Karpas-422 (cell line): ENCODE data around the gene APRT. TPM values are rescaled to one million over a fixed set of nuclear protein-coding genes. Genes with fewer than 3 reads are reported as not detected.
A peak's percentile ranks its signal among the peaks of the same experiment; 100 is the strongest.

ENCODE experiments used
- DNase-seq: peaks from one replicate; pipeline ENCODE4 v3.0.0-alpha.2; 2015
- H2AFZ ChIP-seq: fragments of 200-600 bp; sonication (generic); 2 replicates; pipeline ENCODE4 v1.6.1; 2014; ENCODE audit warnings: antibody characterized with exemption, low read length, mixed read lengths
- H3K27ac ChIP-seq: fragments of 200-600 bp; sonication (generic); 2 replicates; pipeline ENCODE4 v1.5.1; 2014; ENCODE audit warnings: mild to moderate bottlenecking, low read length, moderate library complexity
- H3K27me3 ChIP-seq: fragments of 200-600 bp; sonication (generic); 2 replicates; pipeline ENCODE4 v1.6.1; 2014; ENCODE audit warnings: low read length, mixed read lengths
- H3K36me3 ChIP-seq: fragments of 200-600 bp; sonication (generic); 2 replicates; pipeline ENCODE4 v1.6.1; 2014; ENCODE audit warnings: low read length, mixed read lengths; ENCODE audit not compliant: insufficient read depth
- H3K4me1 ChIP-seq: fragments of 200-600 bp; sonication (generic); 2 replicates; pipeline ENCODE4 v1.6.1; 2014; ENCODE audit warnings: mild to moderate bottlenecking, low read length, mixed read lengths
- H3K4me2 ChIP-seq: fragments of 200-600 bp; sonication (generic); 2 replicates; pipeline ENCODE4 v1.6.1; 2014; ENCODE audit warnings: low read length, low read depth, mild to moderate bottlenecking; ENCODE audit not compliant: poor library complexity, severe bottlenecking
- H3K4me3 ChIP-seq: fragments of 200-600 bp; sonication (generic); 2 replicates; pipeline ENCODE4 v1.5.1; 2014; ENCODE audit warnings: mild to moderate bottlenecking, antibody characterized with exemption, low read length, mixed read lengths
- H3K79me2 ChIP-seq: fragments of 200-600 bp; sonication (generic); 2 replicates; pipeline ENCODE4 v1.6.1; 2014; ENCODE audit warnings: mild to moderate bottlenecking, low read length, mixed read lengths
- H3K9ac ChIP-seq: fragments of 200-600 bp; sonication (generic); 2 replicates; pipeline ENCODE4 v1.6.0; 2014; ENCODE audit warnings: low read length
- H3K9me2 ChIP-seq: fragments of 200-600 bp; sonication (generic), shearing (Covaris generic); replicated peaks from 2 replicates; pipeline ENCODE4 v1.6.0; 2014; ENCODE audit warnings: mild to moderate bottlenecking, low read length, moderate library complexity; ENCODE audit not compliant: insufficient read depth
- H3K9me3 ChIP-seq: fragments of 300-700, 200-600 bp; sonication (generic); 2 replicates; pipeline ENCODE4 v1.6.1; 2014; ENCODE audit warnings: low read length, mixed read lengths
- H4K20me1 ChIP-seq: fragments of 200-600 bp; sonication (generic); 2 replicates; pipeline ENCODE4 v1.6.1; 2014; ENCODE audit warnings: mild to moderate bottlenecking, antibody characterized with exemption, low read length, low read depth; ENCODE audit not compliant: insufficient read depth
- total RNA-seq: library from RNA; depleted of rRNA; stranded (reverse); fragments of >200 nt; shearing (Covaris generic); gene quantifications from 2 replicates; pipeline ENCODE4 v1.2.3, GENCODE V29; 2014; ENCODE audit warnings: low replicate concordance

APRT gene
- total RNA-seq, 1 experiment from 2014 or later = 193 TPM

DNA sequence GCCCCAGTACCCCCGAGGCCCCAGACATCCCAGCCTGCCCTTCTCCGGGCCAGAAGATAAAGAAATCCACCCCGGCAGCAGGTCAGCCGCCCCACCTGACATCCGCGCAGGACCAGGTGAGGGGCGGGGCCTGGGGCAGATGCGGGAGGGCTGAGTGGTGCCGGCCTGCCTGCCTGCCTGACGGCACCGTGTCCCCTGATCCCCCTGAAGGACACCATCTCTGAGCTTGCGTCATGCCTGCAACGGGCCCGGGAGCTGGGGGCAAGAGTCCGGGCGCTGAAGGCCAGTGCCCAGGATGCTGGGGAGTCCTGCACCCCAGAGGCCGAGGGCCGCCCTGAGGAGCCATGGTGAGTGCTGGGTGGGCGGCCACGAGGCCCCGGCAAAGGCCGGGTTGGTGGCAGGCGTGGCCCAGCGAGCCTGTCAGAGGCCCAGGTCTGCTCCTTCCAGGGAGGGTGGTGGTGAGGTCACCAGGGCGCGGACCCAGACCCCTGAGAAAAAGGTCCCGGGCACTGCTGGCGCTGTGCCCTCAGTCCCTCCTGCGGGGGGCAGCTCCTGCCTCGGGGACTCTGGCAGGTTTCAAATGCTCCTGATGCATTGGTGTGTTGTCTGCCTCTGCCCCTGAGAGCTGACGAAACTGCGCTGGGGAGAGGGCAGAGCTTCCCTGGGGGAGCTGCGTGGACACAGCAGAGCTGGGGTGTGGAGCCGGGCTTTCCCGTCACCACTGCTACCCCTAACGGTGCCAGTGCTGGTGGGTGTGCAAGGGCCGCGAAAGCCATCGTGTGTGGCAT lies 7.0 kb downstream of the APRT start:
- H3K9ac ChIP-seq = peak overlapping the region; percentile 98
- peak overlapping the region; percentile 99 for H3K4me3 ChIP-seq

DNA sequence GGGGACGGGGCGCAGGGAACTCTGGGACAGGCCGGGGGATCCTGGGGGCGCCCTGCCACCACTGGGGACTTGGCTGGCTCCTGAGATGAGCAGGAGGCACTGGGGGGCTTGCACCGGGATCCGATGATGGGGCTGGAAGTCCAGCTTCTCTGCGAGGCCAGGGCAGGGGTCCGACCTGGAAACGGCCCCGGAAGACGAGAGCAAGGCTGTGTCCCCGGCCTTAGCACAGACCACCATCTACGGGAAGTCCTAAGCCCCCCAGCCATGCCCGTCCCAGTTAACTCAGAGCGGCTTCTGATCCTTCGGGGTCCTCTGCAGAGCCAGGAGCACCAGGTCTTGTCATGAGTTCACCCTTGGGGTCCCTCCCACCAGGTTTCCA lies 7.6 kb downstream of the APRT start:
- Histone ChIP-seq H4K20me1 (0 out of 2 replicates have a peak, but pooled peaks cover 16% of the 10 kb centered on the region), H3K4me1 (peaks cover 28% of the 10 kb centered on the region), H3K79me2 (peaks cover 21% of the 10 kb centered on the region), H3K4me2 (peak overlapping the region; percentile 97), H3K27me3 (no peaks in the 10 kb centered on the region), H3K27ac (peak overlapping the region; percentile 79), H3K4me3 (peak overlapping the region; percentile 99), H3K9me2 (no peaks in the 10 kb centered on the region), H3K9ac (peak overlapping the region; percentile 98), H3K9me3 (no peaks in the 10 kb centered on the region), H2AFZ (no peak overlapping the region), H3K36me3 (peaks cover 10% of the 10 kb centered on the region; the same call in 1 of the 2 replicates)
- peak; percentile 57 for DNase-seq

More for the DNA sequence above, 7.0 kb downstream of the APRT start:
- H4K20me1 ChIP-seq = peaks cover 20% of the 10 kb centered on the region; the same call in 1 of the 2 replicates
- no peaks in the 10 kb centered on the region for H3K27me3 ChIP-seq
- H2AFZ ChIP-seq = no peak overlapping the region
- H3K9me2 ChIP-seq = no peaks in the 10 kb centered on the region
- H3K9me3 ChIP-seq = no peaks in the 10 kb centered on the region
- peaks cover 32% of the 10 kb centered on the region for H3K4me1 ChIP-seq
- H3K36me3 ChIP-seq = peaks cover 16% of the 10 kb centered on the region; the same call in 1 of the 2 replicates
- H3K4me2 ChIP-seq = peak overlapping the region; percentile 97
- H3K27ac ChIP-seq = peak overlapping the region; percentile 79
- H3K79me2 ChIP-seq = peaks cover 25% of the 10 kb centered on the region
- DNase-seq = peak; percentile 82

DNA sequence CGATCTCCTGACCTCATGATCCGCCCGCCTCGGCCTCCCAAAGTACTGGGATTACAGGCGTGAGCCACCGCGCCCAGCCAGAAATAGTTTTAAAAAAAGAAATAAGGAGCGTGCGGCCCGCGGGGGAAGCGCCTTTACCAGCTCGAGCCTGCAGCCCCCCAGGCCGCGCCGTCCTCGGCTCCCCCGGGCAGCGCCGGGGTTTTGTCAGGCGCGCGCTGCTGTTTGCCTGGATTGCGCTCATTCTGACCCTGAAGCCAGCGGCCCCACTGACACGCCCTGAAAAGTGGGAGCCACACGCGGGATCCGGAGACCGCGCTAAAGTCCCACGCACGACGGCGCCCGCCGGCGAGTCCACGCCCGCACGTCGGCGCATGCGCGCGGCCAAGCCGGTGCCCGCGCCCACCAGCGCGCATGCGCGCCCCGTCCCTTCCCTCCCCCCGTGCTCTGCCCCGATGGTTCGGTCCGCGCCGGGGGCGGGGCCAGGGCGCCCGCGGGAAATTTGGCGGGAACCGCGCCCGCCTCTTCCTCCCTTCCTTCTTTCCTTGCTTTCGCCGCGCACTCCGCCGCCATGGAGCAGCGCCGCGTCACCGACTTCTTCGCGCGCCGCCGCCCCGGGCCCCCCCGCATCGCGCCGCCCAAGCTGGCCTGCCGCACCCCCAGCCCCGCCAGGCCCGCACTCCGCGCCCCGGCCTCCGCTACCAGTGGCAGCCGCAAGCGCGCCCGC lies 8.3 kb downstream of the APRT start, which contains the start of gene CDT1:
Gene CDT1, plus strand, starts transcription at position 526 of the 724 bp plus-strand sequence. Its CDS starts 43 bp downstream, at position 569.
- Histone ChIP-seq H3K9me3 (no peaks in the 10 kb centered on the region), H3K36me3 (peaks cover 7% of the 10 kb centered on the region; the same call in 1 of the 2 replicates), H3K4me2 (peak within 1 kb of the TSS; percentile 97), H3K27ac (peak within 1 kb of the TSS; percentile 79), H2AFZ (peak within 1 kb of the TSS; percentile 42; the same call in 1 of the 2 replicates), H3K4me1 (peaks cover 33% of the 10 kb centered on the region), H3K27me3 (no peaks in the 10 kb centered on the region), H3K9me2 (no peaks in the 10 kb centered on the region), H3K79me2 (peaks cover 21% of the 10 kb centered on the region), H4K20me1 (0 out of 2 replicates have a peak, but pooled peaks cover 16% of the 10 kb centered on the region), H3K4me3 (peak within 1 kb of the TSS; percentile 99), H3K9ac (peak within 1 kb of the TSS; percentile 98)
- DNase-seq = peak; percentile 93

DNA sequence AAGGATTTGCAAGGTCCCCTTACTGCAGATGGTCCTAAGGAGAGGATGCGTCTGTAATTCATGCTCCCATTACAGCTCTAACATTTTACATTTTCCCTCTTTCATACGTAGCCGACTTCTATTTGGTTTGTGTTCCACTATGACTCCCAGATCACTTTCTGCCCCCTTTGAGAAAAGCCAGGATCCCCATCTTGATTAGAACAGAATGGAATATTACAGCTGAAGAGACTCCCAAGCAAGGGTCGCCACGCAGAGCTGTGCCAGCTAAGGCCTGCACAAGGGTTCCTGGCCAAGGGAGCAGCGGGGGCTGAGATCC lies 11.5 kb downstream of the APRT start:
- Histone ChIP-seq H4K20me1 (0 out of 2 replicates have a peak, but pooled peaks cover 10% of the 10 kb centered on the region), H3K9me3 (no peaks in the 10 kb centered on the region), H3K27me3 (no peaks in the 10 kb centered on the region), H3K9ac (no peak overlapping the region), H3K36me3 (no peaks in the 10 kb centered on the region), H3K79me2 (peaks cover 15% of the 10 kb centered on the region), H3K27ac (no peak overlapping the region), H3K4me2 (no peak overlapping the region), H3K4me3 (no peak overlapping the region), H3K4me1 (peaks cover 30% of the 10 kb centered on the region), H3K9me2 (no peaks in the 10 kb centered on the region), H2AFZ (no peak overlapping the region)
- no peak for DNase-seq

DNA sequence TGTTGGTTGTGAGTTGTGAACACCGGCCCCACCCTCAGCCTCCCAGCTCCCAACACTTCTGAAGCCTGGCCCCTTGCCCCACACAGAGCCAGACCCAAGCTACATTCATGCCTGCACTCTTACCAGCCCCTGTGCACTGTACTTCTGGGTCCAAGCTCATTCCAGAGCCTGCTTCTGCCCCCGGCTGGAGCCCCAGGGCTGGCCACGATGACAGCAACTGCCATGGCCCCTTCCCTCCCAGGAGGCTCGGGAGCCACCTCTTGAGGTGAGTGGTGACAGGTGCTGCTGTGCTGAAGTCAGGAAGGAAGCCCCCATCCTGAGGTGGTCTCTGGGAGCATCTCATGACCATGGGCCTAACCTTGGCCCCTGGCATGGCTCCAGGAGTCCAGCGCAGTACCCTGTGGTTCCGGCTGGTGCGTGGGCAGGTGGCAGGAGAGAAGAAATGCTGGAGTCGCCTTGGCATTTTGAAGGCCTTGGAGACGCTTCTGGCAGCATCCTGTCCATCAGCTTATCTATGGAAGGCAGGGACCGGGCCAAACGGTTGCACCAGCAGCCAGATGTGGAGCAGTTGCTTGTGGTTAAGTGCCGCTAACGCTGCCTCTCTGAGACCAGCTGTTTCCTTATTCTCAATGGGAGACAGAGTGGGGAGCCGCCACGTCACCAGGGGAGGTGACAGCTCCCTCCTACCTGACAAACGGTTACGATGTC lies 12.0 kb downstream of the APRT start:
- H3K27me3 ChIP-seq = no peaks in the 10 kb centered on the region
- H3K4me2 ChIP-seq = no peak overlapping the region
- H3K4me3 ChIP-seq = no peak overlapping the region
- H3K9me2 ChIP-seq = no peaks in the 10 kb centered on the region
- no peaks in the 10 kb centered on the region for H3K36me3 ChIP-seq
- peaks cover 10% of the 10 kb centered on the region for H3K79me2 ChIP-seq
- 0 out of 2 replicates have a peak, but pooled peaks cover 6% of the 10 kb centered on the region for H4K20me1 ChIP-seq
- H3K4me1 ChIP-seq = peaks cover 25% of the 10 kb centered on the region
- H3K9ac ChIP-seq = no peak overlapping the region
- no peak for DNase-seq
- no peaks in the 10 kb centered on the region for H3K9me3 ChIP-seq
- no peak overlapping the region for H2AFZ ChIP-seq
- H3K27ac ChIP-seq = no peak overlapping the region

DNA sequence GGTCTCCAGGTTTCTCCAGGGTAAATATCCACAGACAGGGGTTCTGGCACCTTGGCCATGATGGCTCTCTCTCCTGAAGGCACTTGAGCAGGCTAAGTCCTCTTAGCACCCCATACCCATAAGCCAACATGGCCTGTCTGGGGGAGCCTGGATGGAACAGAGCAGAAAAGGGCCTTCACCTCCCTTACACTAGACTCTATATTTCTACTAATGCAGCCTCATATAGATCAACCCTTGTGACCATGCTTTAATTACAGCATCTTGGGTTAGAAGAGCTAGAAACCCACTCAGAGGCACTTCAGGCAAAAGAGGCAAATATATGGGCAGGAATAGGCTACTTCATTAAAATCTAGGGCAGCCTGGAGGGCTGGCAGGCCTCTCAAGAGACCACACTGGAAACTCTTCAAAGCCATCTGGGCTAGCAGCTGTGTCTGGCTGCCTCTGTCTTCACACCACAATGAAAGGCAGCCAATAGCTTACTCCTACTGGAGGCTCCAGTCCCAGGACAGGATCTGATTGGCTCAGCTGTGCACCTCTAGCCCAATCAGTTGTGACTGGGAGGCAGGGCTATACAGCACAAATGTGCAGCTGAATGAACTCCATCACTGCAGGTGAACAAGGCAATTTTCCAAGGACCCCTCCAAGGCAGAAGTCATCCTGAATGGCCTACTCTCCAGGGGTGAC lies 12.8 kb downstream of the APRT start:
- no peaks in the 10 kb centered on the region for H4K20me1 ChIP-seq
- no peak overlapping the region for H3K27ac ChIP-seq
- no peaks in the 10 kb centered on the region for H3K9me3 ChIP-seq
- H3K79me2 ChIP-seq = peaks cover 2% of the 10 kb centered on the region; the same call in 1 of the 2 replicates
- no peak overlapping the region for H2AFZ ChIP-seq
- no peaks in the 10 kb centered on the region for H3K9me2 ChIP-seq
- no peaks in the 10 kb centered on the region for H3K36me3 ChIP-seq
- no peak overlapping the region for H3K9ac ChIP-seq
- H3K27me3 ChIP-seq = no peaks in the 10 kb centered on the region
- no peak overlapping the region for H3K4me2 ChIP-seq
- peaks cover 22% of the 10 kb centered on the region for H3K4me1 ChIP-seq
- peak; percentile 87 for DNase-seq
- no peak overlapping the region for H3K4me3 ChIP-seq

DNA sequence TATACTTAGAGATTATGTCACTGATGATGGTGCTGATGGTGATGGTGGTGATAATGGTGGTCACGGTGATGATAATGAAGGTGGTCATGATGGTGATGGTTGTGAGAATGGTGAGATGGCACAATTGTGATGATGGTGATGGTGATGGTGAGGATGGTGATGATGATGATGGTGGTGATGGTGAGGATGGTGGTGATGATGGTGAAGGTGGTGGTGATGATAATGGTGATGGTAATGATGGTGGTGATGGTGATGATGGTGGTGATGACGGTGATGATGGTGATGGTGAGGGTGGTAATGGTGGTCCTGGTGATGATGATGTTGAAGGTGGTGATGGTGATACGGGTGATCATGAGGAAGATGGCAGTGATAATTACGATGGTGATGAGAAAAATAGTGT lies 13.7 kb downstream of the APRT start:
- H3K9me3 ChIP-seq = no peaks in the 10 kb centered on the region
- no peak overlapping the region for H3K4me2 ChIP-seq
- no peaks in the 10 kb centered on the region for H3K36me3 ChIP-seq
- H2AFZ ChIP-seq = no peak overlapping the region
- no peak overlapping the region for H3K9ac ChIP-seq
- H4K20me1 ChIP-seq = no peaks in the 10 kb centered on the region
- no peak overlapping the region for H3K4me3 ChIP-seq
- no peaks in the 10 kb centered on the region for H3K9me2 ChIP-seq
- no peak for DNase-seq
- no peaks in the 10 kb centered on the region for H3K27me3 ChIP-seq
- H3K79me2 ChIP-seq = no peaks in the 10 kb centered on the region
- H3K4me1 ChIP-seq = peaks cover 19% of the 10 kb centered on the region
- no peak overlapping the region for H3K27ac ChIP-seq
